ENCODE results near the gene HOXB9.

DNA sequence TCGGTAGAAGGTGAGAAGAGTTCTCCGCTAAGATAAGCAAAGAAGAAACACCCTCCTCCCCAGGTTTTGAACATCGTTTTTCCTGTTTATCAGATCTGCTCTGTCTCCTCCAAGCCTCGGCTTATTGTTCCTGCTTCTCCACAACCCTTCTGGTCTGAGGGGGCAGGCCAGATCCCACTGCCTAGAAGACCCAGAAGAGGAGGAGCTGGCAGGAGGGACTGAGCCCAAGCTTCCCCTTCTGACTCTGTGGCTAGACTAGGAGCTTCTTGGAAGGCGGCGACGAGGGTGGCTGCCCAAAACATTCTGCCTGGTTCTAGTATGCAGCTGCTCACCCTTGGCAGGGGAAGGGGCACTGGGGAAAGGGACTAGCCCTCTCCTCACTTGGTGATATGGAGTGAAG, 27.4 kb downstream of the HOXB9 start:
- TF ChIP-seq, protein P1, sequence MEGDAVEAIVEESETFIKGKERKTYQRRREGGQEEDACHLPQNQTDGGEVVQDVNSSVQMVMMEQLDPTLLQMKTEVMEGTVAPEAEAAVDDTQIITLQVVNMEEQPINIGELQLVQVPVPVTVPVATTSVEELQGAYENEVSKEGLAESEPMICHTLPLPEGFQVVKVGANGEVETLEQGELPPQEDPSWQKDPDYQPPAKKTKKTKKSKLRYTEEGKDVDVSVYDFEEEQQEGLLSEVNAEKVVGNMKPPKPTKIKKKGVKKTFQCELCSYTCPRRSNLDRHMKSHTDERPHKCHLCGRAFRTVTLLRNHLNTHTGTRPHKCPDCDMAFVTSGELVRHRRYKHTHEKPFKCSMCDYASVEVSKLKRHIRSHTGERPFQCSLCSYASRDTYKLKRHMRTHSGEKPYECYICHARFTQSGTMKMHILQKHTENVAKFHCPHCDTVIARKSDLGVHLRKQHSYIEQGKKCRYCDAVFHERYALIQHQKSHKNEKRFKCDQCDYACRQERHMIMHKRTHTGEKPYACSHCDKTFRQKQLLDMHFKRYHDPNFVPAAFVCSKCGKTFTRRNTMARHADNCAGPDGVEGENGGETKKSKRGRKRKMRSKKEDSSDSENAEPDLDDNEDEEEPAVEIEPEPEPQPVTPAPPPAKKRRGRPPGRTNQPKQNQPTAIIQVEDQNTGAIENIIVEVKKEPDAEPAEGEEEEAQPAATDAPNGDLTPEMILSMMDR (IDR thresholded peaks at IDR 0.05; ENCODE audit: poor library complexity): no peak
- TF ChIP-seq EZH2 (IDR thresholded peaks at IDR 0.05; ENCODE audit: borderline replicate concordance) (no peak), EZH2phosphoT487 (IDR thresholded peaks at IDR 0.05; ENCODE audit: low read depth, severe bottlenecking, unreplicated experiment) (no peak)

Measured in hepatocyte (in vitro differentiated cells).